Measurements from ENCODE around the gene SEMA4A. TPM values are rescaled to one million over a fixed set of nuclear protein-coding genes. Genes with fewer than 3 reads are reported as not detected.
A peak's percentile ranks its signal among the peaks of the same experiment; 100 is the strongest.

The SEMA4A gene
- polyA plus RNA-seq, 1 donor = 19.7 TPM

DNA sequence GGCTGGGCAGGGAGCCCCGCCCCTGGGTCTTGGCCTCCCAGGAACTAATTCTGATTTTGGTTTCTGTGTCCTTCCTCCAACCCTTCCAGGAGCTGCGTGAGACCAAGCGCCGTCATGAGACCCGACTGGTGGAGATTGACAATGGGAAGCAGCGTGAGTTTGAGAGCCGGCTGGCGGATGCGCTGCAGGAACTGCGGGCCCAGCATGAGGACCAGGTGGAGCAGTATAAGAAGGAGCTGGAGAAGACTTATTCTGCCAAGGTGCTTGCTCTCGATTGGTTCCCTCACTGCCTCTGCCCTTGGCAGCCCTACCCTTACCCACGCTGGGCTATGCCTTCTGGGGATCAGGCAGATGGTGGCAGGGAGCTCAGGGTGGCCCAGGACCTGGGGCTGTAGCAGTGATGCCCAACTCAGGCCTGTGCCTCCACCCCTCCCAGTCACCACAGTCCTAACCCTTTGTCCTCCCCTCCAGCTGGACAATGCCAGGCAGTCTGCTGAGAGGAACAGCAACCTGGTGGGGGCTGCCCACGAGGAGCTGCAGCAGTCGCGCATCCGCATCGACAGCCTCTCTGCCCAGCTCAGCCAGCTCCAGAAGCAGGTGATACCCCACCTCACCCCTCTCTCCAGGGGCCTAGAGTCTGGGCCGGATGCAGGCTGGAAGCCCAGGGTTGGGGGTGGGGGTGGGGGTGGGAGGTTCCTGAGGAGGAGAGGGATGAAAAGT, 18.5 kb upstream of the SEMA4A start:
- DNase-seq = no peak

DNA sequence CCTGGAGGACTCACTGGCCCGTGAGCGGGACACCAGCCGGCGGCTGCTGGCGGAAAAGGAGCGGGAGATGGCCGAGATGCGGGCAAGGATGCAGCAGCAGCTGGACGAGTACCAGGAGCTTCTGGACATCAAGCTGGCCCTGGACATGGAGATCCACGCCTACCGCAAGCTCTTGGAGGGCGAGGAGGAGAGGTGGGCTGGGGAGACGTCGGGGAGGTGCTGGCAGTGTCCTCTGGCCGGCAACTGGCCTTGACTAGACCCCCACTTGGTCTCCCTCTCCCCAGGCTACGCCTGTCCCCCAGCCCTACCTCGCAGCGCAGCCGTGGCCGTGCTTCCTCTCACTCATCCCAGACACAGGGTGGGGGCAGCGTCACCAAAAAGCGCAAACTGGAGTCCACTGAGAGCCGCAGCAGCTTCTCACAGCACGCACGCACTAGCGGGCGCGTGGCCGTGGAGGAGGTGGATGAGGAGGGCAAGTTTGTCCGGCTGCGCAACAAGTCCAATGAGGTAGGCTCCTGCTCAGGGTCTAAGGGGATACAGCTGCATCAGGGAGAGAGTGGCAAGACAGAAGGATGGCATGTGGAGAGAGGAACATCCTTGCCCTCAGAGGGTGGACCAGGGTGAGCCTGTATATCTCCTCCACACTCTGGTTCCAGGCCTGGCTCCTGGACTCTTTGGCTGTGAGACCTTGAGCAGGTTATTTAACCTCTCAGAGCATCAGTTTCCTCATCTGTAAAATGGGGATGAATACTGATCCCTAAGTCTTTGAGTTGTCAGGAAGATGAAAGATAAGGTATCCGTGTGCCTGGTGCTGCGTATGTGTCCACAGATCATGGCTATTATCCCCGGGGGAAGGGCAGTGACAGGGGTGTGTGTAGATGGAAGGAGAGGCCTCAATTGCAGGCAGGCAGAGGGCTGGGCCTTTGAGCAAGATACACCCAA, 17.2 kb upstream of the SEMA4A start:
- no peak for DNase-seq

DNA sequence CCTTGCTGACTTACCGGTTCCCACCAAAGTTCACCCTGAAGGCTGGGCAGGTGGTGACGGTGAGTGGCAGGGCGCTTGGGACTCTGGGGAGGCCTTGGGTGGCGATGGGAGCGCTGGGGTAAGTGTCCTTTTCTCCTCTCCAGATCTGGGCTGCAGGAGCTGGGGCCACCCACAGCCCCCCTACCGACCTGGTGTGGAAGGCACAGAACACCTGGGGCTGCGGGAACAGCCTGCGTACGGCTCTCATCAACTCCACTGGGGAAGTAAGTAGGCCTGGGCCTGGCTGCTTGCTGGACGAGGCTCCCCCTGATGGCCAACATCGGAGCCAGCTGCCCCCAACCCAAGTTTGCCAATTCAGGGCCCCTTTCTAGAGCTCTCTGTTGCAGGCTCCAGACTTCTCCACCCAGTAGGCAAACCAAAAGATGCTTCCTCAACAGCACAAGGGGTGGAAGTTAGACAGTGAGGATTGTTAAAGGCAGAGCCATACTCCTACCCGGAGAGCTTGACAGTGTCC, 16.4 kb upstream of the SEMA4A start:
- no peak for DNase-seq

DNA sequence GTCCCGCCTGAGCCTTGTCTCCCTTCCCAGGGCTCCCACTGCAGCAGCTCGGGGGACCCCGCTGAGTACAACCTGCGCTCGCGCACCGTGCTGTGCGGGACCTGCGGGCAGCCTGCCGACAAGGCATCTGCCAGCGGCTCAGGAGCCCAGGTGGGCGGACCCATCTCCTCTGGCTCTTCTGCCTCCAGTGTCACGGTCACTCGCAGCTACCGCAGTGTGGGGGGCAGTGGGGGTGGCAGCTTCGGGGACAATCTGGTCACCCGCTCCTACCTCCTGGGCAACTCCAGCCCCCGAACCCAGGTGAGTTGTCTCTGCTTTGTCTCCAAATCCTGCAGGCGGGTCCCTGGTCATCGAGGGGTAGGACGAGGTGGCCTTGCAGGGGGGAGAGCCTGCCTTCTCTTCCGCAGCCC, 14.9 kb upstream of the SEMA4A start:
- no peak for DNase-seq

DNA sequence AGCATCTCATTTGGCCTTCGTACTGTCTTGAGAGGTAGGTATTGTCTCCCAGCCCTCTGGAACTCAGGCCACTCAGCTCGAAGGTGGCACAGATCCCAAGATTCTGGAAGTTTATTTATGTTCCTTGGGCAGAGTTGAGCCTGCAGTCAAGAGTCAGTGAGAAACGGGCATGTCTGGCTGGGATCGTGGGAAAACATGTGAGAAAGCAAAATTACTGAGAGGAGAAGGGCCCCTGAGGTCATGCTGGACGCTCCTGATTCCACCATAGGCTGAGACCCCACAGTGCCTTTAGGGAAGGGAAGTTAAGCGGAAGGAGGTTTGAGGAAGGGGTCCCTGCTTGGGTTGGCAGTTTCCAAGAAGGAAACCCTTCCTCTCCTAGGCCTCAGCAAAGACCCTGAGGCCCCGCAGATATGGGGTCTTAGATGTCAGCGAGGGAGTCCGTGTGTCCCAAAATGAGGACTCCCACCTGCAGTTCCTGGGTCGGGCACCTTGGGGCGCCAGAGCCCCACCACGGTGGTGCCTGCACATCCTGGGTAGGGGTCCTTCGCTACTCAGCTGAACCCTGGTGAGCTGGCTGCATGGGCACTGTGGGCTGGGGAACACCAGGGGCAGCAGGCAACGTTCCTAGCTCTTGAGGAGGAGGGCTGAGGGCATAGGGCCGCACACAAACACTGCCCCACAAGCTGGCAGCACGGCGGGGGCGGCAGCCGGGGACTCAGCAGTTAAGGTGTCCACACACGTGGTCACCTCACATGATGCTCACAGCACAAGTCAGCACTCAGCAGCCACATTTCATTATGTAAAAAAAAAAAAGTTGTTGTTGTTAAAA, 12.3 kb upstream of the SEMA4A start:
- peak; percentile 43 for DNase-seq

DNA sequence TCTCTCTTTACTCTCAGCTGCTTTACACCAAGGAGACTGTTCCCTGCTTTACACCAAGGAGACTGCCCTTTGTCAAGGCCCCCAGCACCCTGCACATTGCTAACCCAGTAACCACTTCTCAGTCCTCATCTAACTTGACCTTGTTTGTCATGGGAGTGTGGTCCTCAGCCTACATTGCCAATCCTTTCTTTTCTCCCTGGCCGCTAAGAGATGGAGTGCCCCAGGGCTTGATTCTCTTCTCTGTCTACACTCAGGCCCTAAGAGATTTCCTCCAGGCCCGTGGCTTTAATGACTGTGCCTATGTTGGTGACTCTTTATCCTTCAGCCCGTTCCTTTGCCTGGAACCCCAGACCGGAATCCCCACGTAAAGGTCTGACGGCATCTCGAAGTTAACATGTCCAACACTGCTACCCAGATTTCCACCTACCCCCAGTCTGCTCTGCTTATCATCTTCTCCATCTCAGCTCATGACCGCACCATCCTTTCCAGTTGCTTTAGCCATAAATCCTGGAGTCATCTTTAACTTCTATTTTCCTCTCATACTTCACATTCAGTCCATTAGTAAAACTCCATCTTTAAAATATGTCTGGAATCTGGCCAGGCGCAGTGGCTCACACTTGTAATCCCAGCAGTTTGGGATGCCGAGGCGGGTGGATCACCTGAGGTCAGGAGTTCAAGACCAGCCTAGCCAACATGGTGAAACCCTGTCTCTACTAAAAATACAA, 9.5 kb upstream of the SEMA4A start:
- no peak for DNase-seq

DNA sequence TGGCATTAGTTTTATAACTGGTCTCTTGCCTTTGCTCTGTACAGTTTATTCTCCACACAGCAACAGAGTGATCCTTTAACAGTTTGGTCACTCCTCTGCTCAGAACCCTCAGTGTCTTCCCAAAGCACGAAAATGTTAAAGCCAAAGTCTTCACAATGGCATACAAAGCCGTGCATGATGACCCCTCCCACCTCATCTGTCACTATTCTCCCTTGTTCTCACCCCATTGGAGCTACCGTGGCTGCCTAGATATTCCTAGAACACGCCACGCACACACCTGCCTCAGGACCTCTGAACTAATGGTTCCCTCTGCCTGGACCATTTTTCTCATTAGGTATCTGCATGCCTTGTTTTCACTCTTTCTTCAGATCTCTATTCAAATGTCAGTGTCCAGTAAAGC, 8.6 kb upstream of the SEMA4A start:
- no peak for DNase-seq

DNA sequence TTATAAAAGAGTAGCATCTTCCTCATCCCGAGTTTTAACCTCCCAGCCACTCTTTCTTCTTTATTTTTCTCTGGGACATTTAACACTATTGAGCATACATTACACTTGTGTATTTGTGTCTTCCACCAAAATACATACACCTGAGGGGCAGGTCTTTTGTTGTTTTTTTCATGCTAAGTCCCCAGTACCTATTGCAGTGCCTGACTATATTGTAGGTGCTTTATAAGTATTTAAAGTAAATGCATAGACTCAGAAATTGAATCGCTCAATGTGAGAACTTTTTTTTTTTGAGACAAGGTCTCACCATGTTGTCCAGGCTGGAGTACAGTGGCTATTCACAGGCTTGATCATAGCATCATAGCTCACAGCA, 7.8 kb upstream of the SEMA4A start:
- DNase-seq = no peak

DNA sequence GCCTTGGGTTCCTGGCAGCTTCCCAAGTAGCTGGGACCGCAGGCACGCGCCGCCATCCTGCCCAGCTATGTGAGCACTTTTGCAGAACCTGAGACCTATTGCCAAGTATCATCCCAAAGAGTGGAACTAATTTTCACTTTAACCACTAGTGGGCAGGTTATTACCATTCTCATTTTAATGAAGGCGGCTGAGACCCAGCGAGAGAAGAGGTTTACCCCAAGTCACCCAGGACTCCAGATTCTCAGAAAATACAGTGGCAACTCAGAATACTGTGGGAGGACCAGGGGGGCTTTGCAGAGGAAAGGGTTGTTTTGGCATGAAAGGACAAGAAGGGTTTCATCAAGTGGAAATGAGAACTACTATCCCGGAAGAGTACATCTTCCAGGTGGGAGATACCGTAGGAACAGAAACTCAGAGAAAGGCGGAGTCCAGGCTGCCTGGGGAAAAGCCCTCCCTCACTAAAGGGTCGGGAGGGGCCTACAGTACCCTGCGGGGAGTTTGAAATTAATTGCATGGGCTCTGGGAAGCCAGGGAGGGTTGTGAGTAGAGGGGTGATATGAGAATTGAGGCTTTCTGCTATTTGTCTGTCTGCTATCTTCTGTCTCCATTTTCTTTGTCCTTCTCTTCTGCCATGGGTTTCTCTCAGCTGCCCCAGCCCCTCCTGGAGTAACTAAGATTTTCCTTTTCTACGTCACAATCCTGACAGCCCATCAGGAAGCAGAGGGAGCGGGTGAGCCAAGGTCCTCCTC, 7.2 kb upstream of the SEMA4A start:
- DNase-seq = peak; percentile 86

DNA sequence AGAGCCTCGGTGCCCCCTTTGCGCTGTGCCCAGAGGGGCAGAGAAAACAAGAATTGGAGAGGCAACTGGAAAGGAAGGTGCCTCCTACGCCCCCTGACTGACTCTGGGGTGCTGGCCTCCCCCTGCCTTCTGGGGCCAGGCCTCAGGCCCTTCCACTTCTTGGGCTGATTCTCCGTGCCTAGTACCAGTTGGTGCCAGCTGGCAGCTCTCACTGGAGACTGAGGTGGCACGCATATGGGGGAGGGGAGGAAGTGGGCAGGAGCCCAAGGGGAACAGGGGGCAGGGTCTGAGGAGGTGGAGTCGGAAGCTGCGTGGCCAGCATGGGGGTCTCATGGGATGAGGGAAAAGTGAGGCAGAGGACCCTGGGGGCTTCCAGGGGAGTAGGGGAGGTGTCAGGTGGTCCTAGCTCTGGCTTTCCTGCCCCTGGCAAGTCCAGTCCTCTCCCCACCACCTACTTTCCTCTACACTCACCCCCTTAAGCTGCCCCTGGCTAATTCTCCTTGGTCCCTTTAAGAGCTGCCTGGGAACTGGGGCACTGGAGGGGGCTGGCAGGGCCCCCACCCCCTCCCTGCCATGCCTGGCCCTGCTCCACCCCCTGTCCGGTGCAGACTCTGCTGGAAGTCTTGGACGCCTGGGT, 6.5 kb upstream of the SEMA4A start:
- DNase-seq = no peak

DNA sequence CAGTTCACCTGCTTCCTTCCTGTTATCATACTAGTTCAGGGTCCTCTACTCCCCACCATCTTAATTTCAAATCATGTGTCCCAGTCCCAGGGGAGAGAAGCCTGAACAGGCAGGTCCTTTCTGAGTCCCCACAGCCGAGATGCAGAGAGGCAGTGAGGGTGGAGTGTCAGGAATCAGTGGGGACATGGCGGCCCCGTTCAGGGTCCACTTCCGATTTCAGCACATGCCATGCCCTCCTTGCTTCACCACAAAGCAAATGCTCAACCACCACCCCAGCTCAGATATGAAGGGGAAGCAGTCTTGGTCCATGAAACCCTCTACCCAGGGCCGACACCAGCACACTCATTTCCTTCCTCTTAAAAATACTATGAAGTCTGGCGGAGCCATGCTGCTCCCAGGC, 5.2 kb upstream of the SEMA4A start:
- DNase-seq = no peak

DNA sequence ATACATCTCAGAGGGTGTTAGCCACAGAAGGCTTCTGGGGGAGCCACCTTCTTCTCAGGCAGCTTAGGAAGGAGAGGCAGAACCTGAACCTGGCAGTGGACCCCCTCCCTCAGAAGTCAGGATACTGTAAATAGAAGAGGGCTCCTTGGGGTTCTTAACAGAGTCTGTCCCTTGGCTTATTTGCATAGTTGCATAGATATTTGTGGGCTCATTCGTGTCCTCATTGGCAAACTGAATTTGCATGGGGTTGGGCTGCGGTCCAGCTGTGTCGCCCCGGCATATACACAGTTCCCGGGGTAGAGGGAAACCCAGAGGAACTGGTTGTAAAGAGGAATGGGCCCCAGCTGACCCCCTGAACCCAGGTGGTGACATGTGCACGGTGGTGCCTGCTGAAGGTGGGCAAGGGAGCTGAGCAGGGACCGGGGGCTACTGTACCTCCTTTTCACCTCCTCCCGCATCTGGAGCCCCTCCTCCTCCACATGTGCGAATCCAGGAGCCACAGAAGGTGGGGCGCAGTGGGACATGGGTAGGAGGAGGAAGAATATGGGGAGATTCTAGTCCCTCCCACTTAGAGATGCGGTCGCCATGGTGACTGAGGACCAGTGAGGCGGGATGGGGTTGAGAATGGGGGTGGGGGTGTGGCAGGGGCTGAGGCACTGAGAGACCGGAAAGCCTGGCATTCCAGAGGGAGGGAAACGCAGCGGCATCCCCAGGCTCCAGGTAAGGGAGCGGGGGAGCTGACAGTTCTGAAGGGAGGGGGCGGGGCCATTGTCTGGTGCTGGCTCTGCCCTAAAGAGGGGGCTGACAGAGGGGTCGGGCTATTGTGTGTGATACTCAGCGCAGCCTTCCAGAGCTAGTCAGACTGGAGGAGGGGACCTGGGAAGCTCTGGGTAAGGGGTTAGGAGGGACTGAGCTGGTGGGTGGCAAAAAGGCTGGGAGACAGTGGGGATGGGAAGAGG, 3.7 kb upstream of the SEMA4A start:
- DNase-seq = peak; percentile 46

DNA sequence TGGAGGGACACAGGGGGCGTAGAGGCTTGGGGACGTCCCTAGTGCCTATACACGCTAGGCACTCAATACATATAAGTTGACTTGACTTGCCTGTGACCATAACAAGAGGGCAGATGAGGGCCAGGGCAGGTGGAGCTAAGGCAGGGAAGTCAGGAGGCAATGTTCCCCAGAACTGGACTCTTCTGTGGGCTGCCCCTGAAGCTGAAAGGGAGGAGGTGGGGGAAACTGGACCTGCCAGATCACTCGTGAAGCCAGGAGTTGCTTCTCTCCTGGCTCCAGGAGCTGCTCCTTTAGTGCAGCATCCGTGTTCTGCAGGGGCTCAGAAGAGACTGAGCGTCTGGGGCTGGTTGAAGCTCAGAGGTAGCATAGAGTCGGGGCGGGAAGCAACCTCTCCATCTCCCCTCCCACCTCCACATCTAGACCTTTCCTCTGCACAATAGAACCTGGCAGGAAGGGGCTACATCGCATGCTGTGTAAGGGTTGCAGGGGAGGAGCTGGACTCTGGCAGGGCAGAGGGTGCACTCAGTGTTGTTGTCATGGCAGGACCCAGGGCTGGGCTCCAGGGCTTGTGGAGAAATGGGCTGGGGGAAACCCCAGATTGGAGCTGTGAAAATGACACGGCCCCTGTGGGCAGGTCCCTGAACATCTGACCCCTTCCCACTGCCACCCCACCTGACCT, 2.9 kb upstream of the SEMA4A start:
- DNase-seq = no peak

DNA sequence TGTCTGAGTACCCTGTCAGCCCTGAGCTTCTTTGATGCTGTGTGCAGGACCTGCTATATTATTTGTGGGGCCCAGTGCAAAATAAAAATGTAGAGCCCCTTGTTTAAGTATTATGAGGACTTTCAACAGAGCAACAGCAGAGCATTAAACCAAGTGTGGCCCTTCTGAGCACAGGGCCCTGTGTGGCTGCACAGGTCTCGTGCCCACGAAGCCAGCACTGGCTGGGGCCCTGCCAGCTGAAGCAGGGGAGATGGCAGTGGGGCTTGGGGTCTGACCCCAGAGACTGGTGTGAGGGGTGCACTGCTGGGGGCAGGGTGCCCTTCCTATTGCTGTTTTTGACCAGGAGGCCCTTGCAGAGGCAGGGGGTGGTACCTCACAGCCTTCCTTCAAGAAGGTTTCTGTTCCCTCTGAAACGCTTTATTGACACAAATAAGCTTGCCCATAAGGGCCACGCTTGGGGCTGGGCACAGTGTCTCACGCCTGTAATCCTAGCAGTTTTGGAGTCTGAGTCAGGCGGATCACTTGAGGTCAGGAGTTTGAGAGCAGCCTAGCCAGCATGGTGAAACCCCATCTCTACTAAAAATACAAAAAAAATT, 2.2 kb upstream of the SEMA4A start:
- DNase-seq = no peak

DNA sequence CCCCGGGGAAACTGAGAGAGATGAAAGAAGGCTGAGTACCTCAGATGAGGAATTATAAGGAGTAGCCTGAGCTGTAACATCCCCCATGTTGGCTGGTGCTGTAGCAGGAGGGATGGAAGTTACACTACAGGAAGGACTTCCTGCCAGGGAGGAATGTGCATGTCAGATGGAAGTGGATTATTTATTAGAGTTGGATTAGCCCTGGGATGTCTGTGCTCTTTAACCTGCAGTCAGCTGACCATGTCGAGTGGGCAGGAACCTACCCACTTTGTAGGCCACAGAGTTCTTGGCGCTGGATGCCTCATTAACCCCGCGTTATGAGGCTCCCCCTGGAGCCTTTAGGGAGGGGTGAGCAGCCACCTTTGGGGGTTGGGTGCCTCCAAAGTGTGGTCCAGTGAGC, 757 bp upstream of the SEMA4A start:
- peak; percentile 66 for DNase-seq

DNA sequence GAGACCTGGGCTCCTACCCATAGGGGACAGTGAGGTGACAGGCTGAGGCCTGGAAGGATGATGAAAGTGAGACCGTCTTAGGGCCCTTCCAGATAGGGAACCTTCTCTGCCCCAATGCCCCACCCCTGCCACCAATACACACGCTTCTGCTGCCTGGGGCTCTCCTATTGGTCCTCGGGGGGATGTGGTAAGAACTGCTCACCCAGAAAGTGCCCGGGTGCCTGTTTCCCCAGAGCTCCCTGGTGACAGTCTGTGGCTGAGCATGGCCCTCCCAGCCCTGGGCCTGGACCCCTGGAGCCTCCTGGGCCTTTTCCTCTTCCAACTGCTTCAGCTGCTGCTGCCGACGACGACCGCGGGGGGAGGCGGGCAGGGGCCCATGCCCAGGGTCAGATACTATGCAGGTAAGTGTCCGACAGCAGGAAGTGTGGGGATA, 948 bp downstream of the SEMA4A start:
- DNase-seq = no peak

DNA sequence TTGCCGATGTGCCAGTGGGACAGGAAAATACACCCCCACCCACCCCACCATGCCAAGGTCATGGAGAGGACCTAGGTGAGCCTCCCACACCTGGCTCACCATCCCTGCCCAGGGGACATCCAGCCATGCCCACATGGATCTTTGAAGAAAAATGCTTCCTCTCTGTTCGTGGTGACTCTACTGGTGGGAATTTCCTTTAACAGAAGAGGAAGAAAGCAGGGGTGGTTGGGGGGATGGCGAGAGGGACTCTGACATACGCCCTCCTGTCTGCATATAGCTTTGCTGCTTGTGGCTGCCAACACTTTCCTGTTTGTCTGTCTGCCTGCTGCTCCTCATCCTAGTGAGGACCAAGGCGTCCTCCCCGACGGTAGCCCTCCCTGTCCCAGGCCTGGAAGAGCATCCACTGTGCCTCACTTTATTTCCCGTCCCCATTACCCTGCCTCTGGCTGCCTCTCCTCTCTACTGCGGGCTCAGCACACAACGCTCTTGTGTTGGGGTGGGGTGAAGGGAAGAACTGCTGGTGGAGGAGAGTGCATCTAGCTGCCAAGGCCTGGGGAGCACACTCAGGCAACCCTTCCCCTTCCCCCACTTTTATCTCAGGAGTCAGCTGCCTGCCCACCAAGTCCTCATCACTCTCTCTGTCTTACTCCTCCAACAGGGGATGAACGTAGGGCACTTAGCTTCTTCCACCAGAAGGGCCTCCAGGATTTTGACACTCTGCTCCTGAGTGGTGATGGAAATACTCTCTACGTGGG, 2.5 kb downstream of the SEMA4A start:
- DNase-seq = no peak
